CD4-positive, CD25-positive, alpha-beta regulatory T cell (primary cell): ENCODE measurements around the gene IFT88. TPM values are rescaled to one million over a fixed set of nuclear protein-coding genes. Genes with fewer than 3 reads are reported as not detected.

Experiments
- ATAC-seq, 2 donors: fragments of 150-1000 bp; cut with Tn5 transposase; one replicate each; pipeline ENCODE4 v1.10.0; 2021; ENCODE audit warnings: low read depth in 2 of 2, moderate number of reproducible peaks in 2 of 2, moderate library complexity in 1 of 2
- DNase-seq, 3 donors: peaks; one replicate each; pipeline versions ENCODE4 v3.0.0 to v3.0.0-alpha.2; 2012 to 2022; ENCODE audit warnings: mixed read lengths in 1 of 3
- H3K27ac ChIP-seq: one replicate; pipeline ENCODE4 v1.7.0; 2013; ENCODE audit warnings: mild to moderate bottlenecking, low read length; ENCODE audit not compliant: insufficient read depth, poor library complexity, severe bottlenecking
- H3K27me3 ChIP-seq: one replicate; pipeline ENCODE4 v1.7.0; 2013; ENCODE audit warnings: low read length; ENCODE audit not compliant: control insufficient read depth, insufficient read depth
- H3K36me3 ChIP-seq: one replicate; pipeline ENCODE4 v1.7.0; 2013; ENCODE audit warnings: mild to moderate bottlenecking, low read length, moderate library complexity; ENCODE audit not compliant: control insufficient read depth, insufficient read depth
- H3K4me1 ChIP-seq: 2 replicates; pipeline ENCODE4 v1.7.0; 2013; ENCODE audit warnings: mild to moderate bottlenecking, low read length; ENCODE audit not compliant: insufficient read depth, control insufficient read depth, poor library complexity, severe bottlenecking
- H3K4me3 ChIP-seq: one replicate; pipeline ENCODE4 v1.7.0; 2013; ENCODE audit warnings: low read depth, mild to moderate bottlenecking, low read length, moderate library complexity
- H3K9me3 ChIP-seq, 2 experiments: 1 replicate in 1 of 2; 2 replicates in 1 of 2; pipeline ENCODE4 v1.7.0; 2013; ENCODE audit warnings: low read length in 2 of 2, mild to moderate bottlenecking in 1 of 2, moderate library complexity in 1 of 2; ENCODE audit not compliant: control insufficient read depth in 2 of 2
- H3K27ac Mint-ChIP-seq, 3 donors: one replicate each; pipeline ENCODE4 v1.8.0; 2020 to 2022; ENCODE audit warnings: mild to moderate bottlenecking in 3 of 3, mixed read lengths in 3 of 3, moderate library complexity in 2 of 3
- H3K27me3 Mint-ChIP-seq: one replicate; pipeline ENCODE4 v1.8.0; 2022; ENCODE audit warnings: mild to moderate bottlenecking, mixed read lengths
- H3K36me3 Mint-ChIP-seq: one replicate; pipeline ENCODE4 v1.8.0; 2020; ENCODE audit warnings: mixed read lengths
- H3K4me1 Mint-ChIP-seq, 4 donors: one replicate each; pipeline ENCODE4 v1.8.0; 2020 to 2022; ENCODE audit warnings: mixed read lengths in 4 of 4, mild to moderate bottlenecking in 1 of 4
- H3K4me3 Mint-ChIP-seq, 4 donors: one replicate each; pipeline ENCODE4 v1.8.0; 2020 to 2022; ENCODE audit warnings: mild to moderate bottlenecking in 4 of 4, mixed read lengths in 4 of 4, moderate library complexity in 3 of 4
- H3K9me3 Mint-ChIP-seq, 7 donors: one replicate each; pipeline ENCODE4 v1.8.0; 2020 to 2022; ENCODE audit warnings: mixed read lengths in 7 of 7, mild to moderate bottlenecking in 3 of 7, moderate library complexity in 2 of 7
- polyA plus RNA-seq, 4 donors: library from polyadenylated mRNA; unstranded; fragments of 300-500 nt; fragmentation: Illumina TruSeq; gene quantifications; one replicate each; pipeline ENCODE4 v1.2.3, GENCODE V29; 2021
- total RNA-seq: library from RNA; stranded (reverse); gene quantifications from one replicate; pipeline ENCODE4 v1.2.3, GENCODE V29; 2022

IFT88 gene
- total and polyA plus RNA-seq, 5 donors from 2014 or later: 3.7 to 8.0 (median 5.9) TPM

DNA sequence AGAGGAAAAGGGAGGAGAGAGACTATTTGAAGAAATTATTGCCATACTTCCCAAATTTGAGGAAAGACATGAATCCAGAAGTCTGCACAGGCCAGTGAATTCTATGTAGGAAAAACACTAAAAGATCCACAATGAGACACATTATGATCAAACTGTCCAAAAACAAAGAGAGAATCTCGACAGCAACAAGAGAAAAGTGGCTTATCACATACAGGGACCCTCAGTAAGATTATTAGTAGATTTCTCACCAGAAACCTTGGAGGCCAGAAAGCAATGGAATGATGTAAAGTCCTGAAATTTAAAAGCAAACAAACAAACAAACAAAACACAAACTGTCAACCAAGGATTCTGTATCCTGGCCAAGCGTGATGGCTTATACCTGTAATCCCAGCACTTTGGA is 80.8 kb downstream of the IFT88 start:
- Histone ChIP-seq H3K4me3 (no peak overlapping the region), H3K36me3 (no peaks in the 10 kb centered on the region), H3K27me3 (no peaks in the 10 kb centered on the region), H3K9me3 (no peaks in the 10 kb centered on the region), H3K27ac (no peak overlapping the region), H3K4me1 (no peaks in the 10 kb centered on the region)
- H3K27me3 Mint-ChIP-seq: no peaks in the 10 kb centered on the region
- ATAC-seq (no peak), DNase-seq (no peak)
- H3K4me3 Mint-ChIP-seq: no peak overlapping the region
- H3K4me1 Mint-ChIP-seq: peaks cover 0 to 4% (median 0%) of the 10 kb centered on the region in 4 donors
- H3K36me3 Mint-ChIP-seq: peaks cover 14% of the 10 kb centered on the region
- no peak overlapping the region for H3K27ac Mint-ChIP-seq
- H3K9me3 Mint-ChIP-seq: peaks cover 0 to 7% (median 2%) of the 10 kb centered on the region in 7 donors

DNA sequence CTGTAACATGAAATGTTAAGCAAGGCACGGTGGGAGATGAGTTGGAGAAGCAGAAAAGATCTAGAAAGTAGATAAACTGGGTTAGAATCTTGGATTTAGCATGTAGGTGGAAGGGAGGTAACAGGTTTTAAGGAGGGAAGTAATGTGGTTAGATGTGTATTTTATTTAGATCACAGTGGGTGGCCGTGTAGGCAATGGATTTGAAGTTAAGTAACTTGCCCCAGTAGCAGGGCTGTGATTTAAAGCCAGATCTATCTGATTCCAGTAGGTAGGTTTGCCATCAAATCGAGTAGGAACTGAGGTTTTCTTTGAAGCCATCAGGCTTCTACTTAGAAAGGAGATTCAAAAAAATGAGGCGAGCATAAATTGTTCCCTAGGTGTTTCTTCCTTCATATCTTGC is 86.0 kb downstream of the IFT88 start:
- DNase-seq (no peak), ATAC-seq (no peak)
- Mint-ChIP-seq H3K36me3 (peaks cover 10% of the 10 kb centered on the region), H3K9me3 (peaks cover 0 to 2% (median 0%) of the 10 kb centered on the region in 7 donors), H3K4me3 (no peak overlapping the region), H3K4me1 (no peaks in the 10 kb centered on the region), H3K27ac (peak overlapping the region in 1 of 3 donors; percentile 9), H3K27me3 (no peaks in the 10 kb centered on the region)
- Histone ChIP-seq H3K4me3 (no peak overlapping the region), H3K27ac (no peak overlapping the region), H3K27me3 (no peaks in the 10 kb centered on the region), H3K9me3 (no peaks in the 10 kb centered on the region), H3K4me1 (no peaks in the 10 kb centered on the region), H3K36me3 (no peaks in the 10 kb centered on the region)

DNA sequence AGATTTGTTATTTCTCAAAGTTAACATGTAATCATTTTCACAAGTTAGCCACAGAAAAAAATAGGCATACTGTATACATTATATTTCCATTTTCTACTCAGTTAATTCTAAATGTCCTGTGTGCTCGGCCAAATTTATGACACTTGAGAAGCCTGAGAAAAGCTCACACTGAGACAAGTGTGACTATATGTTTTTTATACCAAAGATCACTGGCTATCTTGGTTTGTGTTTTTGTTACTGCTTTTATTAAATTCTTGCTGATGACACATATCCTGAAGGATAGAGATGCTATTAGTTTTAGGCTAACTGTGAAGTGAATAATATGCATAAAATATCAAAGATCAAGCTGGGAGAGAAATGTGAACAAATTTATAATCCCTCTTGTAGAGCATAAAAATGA is 87.2 kb downstream of the IFT88 start:
- Histone ChIP-seq H3K36me3 (no peaks in the 10 kb centered on the region), H3K27ac (no peak overlapping the region), H3K4me3 (no peak overlapping the region), H3K9me3 (no peaks in the 10 kb centered on the region), H3K27me3 (no peaks in the 10 kb centered on the region), H3K4me1 (no peaks in the 10 kb centered on the region)
- no peak overlapping the region for H3K4me3 Mint-ChIP-seq
- DNase-seq: no peak
- no peaks in the 10 kb centered on the region for H3K27me3 Mint-ChIP-seq
- H3K27ac Mint-ChIP-seq: peak overlapping the region in 1 of 3 donors; percentile 8
- no peaks in the 10 kb centered on the region for H3K4me1 Mint-ChIP-seq
- peaks cover 0 to 2% (median 0%) of the 10 kb centered on the region in 7 donors for H3K9me3 Mint-ChIP-seq
- no peak for ATAC-seq
- H3K36me3 Mint-ChIP-seq: peaks cover 14% of the 10 kb centered on the region

DNA sequence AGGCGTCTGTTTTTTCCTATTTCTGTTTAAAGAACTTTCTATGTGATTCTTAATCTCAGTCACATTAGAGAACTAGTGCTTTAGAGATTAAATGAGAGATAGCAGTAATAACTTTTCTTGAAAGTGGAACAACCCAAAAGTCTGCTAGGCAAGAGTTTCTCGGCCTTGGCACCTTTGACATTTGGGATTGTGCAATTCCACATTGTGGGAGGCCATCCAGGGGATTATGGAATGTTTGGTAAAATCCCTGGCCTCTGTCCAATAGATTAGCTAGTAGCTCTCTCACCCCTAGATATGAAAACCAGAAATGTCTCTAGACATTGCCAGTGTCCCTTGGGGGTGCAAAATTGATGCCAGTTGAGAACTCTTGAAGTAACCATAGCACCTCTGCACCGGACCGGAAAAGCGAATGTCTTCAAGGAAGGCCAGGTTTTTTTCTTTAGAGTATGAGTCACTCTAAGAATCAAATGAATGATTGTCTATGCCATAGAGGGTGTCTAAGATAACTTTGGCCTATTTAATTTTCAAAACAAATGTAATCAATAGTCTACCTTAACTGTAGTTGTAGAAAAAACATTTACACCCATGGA is 91.6 kb downstream of the IFT88 start:
- Mint-ChIP-seq H3K27me3 (no peaks in the 10 kb centered on the region), H3K9me3 (no peaks in the 10 kb centered on the region), H3K4me1 (no peaks in the 10 kb centered on the region), H3K27ac (peak overlapping the region in 1 of 3 donors; percentile 20), H3K36me3 (peaks cover 24% of the 10 kb centered on the region), H3K4me3 (peak overlapping the region in 1 of 4 donors; percentile 21)
- H3K36me3 ChIP-seq: no peaks in the 10 kb centered on the region
- no peaks in the 10 kb centered on the region for H3K4me1 ChIP-seq
- no peak overlapping the region for H3K27ac ChIP-seq
- no peaks in the 10 kb centered on the region for H3K27me3 ChIP-seq
- DNase-seq: no peak
- H3K4me3 ChIP-seq: no peak overlapping the region
- ATAC-seq: no peak
- H3K9me3 ChIP-seq: no peaks in the 10 kb centered on the region

DNA sequence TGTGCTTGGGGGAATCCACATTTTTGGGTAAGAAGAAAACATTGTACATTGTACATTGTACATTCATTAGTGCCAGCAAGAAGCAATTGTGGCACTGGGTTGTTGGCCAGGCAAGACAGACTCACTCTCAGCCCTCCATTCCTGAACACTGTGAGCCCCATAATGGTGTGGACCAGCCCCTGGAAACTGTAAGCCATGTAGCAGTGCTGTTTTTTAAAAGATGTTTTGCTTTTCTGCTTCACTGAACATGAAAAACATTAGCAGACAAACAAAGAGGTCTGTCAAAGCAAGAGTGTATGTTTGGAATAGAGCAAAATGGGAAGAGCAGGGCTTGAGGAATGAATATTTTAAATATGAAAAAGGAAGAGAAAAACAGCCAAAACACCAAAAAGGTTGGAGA is 97.4 kb downstream of the IFT88 start:
- Histone ChIP-seq H3K4me3 (no peak overlapping the region), H3K9me3 (no peaks in the 10 kb centered on the region), H3K36me3 (no peaks in the 10 kb centered on the region), H3K4me1 (no peaks in the 10 kb centered on the region), H3K27me3 (no peaks in the 10 kb centered on the region), H3K27ac (no peak overlapping the region)
- H3K27me3 Mint-ChIP-seq: no peaks in the 10 kb centered on the region
- no peak for ATAC-seq
- no peak overlapping the region for H3K27ac Mint-ChIP-seq
- H3K4me1 Mint-ChIP-seq: no peaks in the 10 kb centered on the region
- H3K4me3 Mint-ChIP-seq: no peak overlapping the region
- peaks cover 28% of the 10 kb centered on the region for H3K36me3 Mint-ChIP-seq
- no peaks in the 10 kb centered on the region for H3K9me3 Mint-ChIP-seq
- no peak for DNase-seq

DNA sequence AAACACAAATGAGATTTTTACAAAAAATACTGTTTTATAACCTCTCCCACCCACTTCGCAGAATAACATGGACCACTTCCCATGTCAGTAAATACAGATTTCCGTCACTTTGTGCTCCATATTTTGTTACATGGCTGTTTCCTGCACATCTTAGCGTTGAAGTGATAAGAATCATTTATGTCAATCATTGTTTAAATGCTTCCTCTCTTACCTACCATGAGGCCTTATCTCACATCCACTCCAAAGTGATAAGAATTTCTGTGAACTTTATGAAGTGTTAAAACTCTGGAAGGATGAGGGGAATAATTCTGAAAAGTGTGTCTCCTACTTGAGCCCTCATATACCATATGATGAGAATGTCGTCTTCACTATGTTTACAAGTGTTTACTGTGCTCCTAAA is 100.0 kb downstream of the IFT88 start:
- Mint-ChIP-seq H3K4me3 (no peak overlapping the region), H3K27ac (no peak overlapping the region), H3K36me3 (peaks cover 28% of the 10 kb centered on the region), H3K27me3 (no peaks in the 10 kb centered on the region), H3K9me3 (no peaks in the 10 kb centered on the region), H3K4me1 (no peaks in the 10 kb centered on the region)
- no peak for ATAC-seq
- no peaks in the 10 kb centered on the region for H3K9me3 ChIP-seq
- peak in 1 of 3 donors; percentile 4 for DNase-seq
- H3K27me3 ChIP-seq: no peaks in the 10 kb centered on the region
- no peaks in the 10 kb centered on the region for H3K36me3 ChIP-seq
- no peak overlapping the region for H3K27ac ChIP-seq
- no peak overlapping the region for H3K4me3 ChIP-seq
- no peaks in the 10 kb centered on the region for H3K4me1 ChIP-seq

DNA sequence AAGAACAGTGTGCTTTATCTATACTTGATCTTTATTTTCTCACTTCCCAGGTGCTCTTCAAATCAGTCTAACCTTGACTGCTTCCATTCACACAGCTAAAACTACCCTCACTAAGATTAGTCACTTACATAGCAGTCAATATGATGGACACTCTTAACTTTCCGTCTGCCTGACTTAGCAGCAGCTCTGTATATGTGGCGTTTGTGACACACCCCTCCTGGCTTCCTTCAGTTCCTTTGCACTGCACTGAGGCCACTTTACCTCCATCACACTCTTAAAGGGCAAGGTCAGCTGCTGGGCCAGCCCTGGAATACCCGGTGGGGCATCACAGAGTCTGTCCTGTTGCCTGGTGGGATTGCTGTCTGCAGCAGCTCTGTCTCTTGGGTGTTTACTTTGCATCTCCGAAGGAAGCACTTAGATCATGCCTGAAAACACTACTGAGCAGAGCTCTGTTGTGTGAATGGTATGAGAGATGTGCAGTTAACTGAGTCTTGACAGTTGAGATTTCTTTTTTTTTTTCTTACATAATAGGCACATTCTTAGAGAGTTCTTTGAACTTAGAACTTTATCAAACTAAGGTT is 101.0 kb downstream of the IFT88 start:
- H3K9me3 Mint-ChIP-seq: no peaks in the 10 kb centered on the region
- H3K9me3 ChIP-seq: no peaks in the 10 kb centered on the region
- H3K27ac ChIP-seq: no peak overlapping the region
- no peak overlapping the region for H3K4me3 Mint-ChIP-seq
- no peaks in the 10 kb centered on the region for H3K27me3 Mint-ChIP-seq
- no peaks in the 10 kb centered on the region for H3K36me3 ChIP-seq
- DNase-seq (no peak), ATAC-seq (no peak)
- no peaks in the 10 kb centered on the region for H3K4me1 ChIP-seq
- H3K36me3 Mint-ChIP-seq: peaks cover 33% of the 10 kb centered on the region
- H3K27ac Mint-ChIP-seq: no peak overlapping the region
- H3K27me3 ChIP-seq: no peaks in the 10 kb centered on the region
- no peak overlapping the region for H3K4me3 ChIP-seq
- H3K4me1 Mint-ChIP-seq: no peaks in the 10 kb centered on the region

DNA sequence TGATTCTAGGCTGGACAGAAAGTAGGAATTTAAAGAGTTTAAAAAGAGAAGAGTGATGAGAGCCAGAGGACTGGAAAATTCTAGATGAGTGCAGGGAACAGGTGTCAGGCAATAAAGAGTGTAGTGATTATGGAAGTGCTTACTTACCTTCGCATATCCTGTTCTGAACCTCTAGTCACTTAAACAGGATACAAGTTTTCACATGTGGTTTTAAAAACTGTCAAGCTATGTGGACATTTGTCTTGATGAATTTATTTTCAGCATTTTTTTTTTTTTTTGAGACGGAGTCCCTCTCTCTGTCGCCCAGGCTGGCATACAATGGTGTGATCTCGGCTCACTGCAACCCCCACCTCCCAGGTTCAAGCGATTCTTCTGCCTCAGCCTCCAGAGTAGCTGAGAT is 102.2 kb downstream of the IFT88 start:
- no peak for ATAC-seq
- H3K4me1 Mint-ChIP-seq: no peaks in the 10 kb centered on the region
- H3K36me3 Mint-ChIP-seq: peaks cover 27% of the 10 kb centered on the region
- H3K4me3 ChIP-seq: no peak overlapping the region
- H3K4me3 Mint-ChIP-seq: no peak overlapping the region
- no peaks in the 10 kb centered on the region for H3K9me3 Mint-ChIP-seq
- H3K9me3 ChIP-seq: no peaks in the 10 kb centered on the region
- H3K27me3 Mint-ChIP-seq: no peaks in the 10 kb centered on the region
- no peaks in the 10 kb centered on the region for H3K36me3 ChIP-seq
- no peak overlapping the region for H3K27ac ChIP-seq
- peak in 1 of 3 donors; percentile 15 for DNase-seq
- H3K27me3 ChIP-seq: no peaks in the 10 kb centered on the region
- no peak overlapping the region for H3K27ac Mint-ChIP-seq
- H3K4me1 ChIP-seq: no peaks in the 10 kb centered on the region
